OCI-M1 (cell line): ENCODE measurements around the gene FKBP6.
"Not testable (repeated sequence)": the region's sequence is repeated elsewhere in the genome, so short reads cannot be mapped to it uniquely, and the experiment has no call there.

Experiments
- DNase-seq: peaks from one replicate; lab custom pipeline; 2025; lab: John Stamatoyannopoulos, UW

The FKBP6 gene

DNA sequence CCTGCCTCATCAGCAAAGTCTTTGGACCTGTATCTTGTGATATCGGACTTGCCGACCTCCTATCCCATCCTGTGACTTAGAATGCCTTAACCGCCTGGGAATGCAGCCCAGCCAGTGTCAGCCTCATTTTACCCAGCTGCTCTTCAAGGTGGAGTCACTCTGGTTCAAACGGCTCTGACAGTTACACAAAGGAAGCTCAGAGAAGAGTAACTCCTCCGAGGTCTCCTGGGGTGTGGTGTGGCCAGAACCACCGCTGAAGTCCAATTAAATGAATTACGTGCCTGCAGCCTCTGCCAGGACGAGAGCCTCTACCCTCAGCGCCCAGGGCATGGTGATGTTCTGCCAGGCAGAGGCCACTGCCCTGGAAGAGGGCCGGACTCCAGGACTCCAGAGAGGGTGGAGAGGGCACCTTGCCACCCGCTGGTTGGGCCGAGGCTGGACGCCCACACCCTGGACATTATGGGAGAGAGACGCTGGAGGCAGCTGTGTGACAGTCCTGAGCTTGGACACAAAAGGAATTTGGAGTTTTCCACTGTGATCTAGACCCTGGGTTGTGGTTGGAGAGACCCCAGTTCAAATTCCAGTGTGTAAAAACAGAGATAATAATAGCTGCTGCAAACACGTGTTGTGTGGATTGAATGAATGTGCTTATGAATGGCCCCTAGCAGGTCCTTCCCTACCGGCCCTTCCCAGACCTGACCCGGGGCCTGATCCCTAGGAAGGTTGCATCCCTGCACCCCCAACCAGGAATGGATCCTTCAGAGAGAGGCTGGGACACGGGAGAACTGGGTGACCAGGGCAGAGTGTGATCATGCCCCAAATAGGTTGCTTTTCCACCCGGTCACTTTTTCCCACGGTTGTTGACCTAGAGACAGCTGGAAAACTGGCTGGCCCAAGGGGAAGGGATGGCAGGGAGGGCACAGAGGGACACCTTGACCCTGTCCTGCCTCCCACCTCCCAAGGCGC, 67.9 kb downstream of the FKBP6 start:
- DNase-seq = no peak

DNA sequence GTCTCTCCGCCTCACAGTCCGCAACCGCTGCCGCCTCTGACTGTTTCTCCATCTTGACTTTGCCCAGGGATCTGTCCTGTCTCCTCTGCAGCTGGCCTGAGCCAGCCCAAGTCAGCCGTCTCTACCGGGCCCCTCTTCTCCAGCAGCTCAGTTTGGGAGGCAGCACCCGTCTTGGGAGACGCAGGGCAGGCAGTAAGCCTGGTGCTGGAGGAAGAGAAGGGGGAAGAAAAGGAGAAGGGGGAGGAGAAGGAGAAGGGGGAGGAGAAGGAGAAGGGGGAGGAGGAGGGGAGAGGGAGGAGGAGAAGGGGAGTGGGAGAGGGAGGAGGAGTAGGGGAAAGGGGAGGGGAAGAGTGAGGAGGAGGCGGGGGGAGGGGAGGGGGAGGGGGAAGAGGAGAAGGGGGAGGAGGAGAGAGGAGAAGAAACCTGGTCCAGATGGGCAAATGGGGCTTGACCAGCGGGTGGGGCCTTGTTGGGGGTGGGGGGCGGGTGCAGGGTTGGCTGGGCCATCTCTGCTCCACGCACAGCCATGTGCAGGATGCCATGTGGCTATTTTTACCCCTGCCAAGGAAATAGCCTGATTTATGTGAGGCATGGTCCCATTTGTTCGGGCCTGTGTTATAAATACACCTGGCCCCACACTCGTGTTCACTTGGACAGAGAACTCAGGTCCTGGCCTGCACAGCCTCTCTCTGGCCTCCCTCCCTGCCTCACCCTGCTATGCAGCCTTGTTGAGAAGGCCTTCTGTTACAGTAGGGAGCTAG, 69.7 kb downstream of the FKBP6 start:
- no peak for DNase-seq

- DNase-seq = not testable (repeated sequence)
Measured at GRCh38 chr7:73399185-73400050, 71.5 kb downstream of the FKBP6 start.

DNA sequence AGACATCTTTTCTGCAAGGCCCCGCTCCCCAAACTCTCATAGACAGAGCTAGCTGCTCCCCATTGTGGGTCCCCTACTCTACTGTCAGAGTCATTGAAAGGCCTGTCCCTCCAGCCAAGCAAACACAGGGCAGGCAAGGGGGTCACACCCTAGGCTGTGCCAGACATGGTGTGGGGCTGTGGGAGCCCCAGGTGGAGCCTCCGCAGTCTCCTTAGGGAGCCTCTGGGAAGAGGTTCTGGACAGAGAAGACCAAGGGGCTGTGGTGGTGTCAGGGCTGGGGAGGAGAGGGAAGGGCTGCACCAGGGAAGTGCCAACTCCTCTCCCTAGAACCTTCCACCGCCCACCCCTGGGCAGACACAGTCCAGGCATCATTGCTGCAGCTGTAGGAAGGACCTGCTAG, 76.9 kb downstream of the FKBP6 start:
- not testable (repeated sequence) for DNase-seq
